GM06990 (cell line): Measurements from ENCODE around the gene ZNF771.

Experiments
- DNase-seq: peaks from one replicate; pipeline ENCODE4 v3.0.0-alpha.2; 2011; ENCODE audit not compliant: insufficient read length; ENCODE audit errors: extremely low read depth
- H3K27me3 ChIP-seq: replicated peaks from 2 replicates; pipeline ENCODE4 v1.6.0; 2011; ENCODE audit warnings: low read length; ENCODE audit not compliant: control insufficient read depth, insufficient read depth
- H3K36me3 ChIP-seq: 2 replicates; pipeline ENCODE4 v1.5.1; 2011; ENCODE audit warnings: low read length; ENCODE audit not compliant: control insufficient read depth, insufficient read depth
- H3K4me3 ChIP-seq: replicated peaks from 2 replicates; pipeline ENCODE4 v1.5.1; 2011; ENCODE audit warnings: low read depth, mild to moderate bottlenecking, control low read depth, low read length
- CTCF ChIP-seq: IDR thresholded peaks from 2 replicates; pipeline ENCODE4 v1.5.1; 2011; ENCODE audit warnings: low read length, control low read depth, mild to moderate bottlenecking, inconsistent platforms; ENCODE audit not compliant: insufficient read depth, poor library complexity, severe bottlenecking

The ZNF771 gene

GRCh38 chr16:30443631-30444030 is 36.2 kb downstream of the ZNF771 start:
- TF ChIP-seq CTCF = no peak
- Histone ChIP-seq H3K4me3 (no peak overlapping the region), H3K27me3 (no peaks in the 10 kb centered on the region), H3K36me3 (peaks cover 1% of the 10 kb centered on the region)
- DNase-seq = no peak

DNA sequence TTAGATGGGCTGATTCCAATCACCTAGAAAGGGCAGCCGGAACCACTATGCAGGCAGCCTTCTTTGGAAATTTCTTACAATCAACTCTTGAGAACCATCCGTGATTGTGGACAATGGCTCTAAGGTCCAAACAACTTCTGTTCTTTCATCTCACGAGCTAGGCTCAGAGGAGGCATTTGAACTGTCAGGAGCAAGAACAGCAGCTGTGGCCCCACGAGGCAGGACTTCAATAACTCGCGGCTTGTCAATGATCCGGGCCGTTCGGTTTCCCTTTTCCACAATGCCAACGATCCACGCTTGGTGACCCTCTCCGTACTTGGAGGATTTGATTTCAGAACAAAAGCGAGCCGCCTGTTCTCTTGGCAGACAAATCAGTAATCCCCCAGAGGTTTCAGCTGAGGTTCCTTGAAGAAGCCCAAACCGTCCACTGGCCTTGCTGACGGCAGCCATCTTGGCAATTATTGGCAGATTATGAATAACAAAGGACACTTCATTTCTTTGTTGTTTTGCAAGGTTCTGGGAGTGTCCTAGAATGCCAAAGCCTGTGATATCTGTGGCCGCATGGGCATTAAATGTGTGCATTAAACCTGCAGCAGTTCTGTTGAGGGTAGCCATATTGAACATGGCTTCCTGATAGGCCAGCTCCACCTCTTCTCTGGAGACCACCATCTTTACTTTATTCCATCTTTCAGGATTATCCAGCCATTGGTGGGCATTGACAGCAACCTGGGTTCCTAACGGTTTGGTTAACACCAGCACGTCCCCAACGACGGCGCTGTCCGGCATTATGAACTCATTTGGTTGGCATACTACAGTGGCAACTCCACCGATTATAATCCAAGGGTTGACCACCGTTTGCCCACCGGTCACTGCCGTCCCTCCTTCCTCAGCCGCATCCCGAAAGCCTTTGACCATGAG is 37.1 kb downstream of the ZNF771 start:
- TF ChIP-seq CTCF = no peak
- peak overlapping the region; percentile 92 for H3K4me3 ChIP-seq
- H3K27me3 ChIP-seq = no peaks in the 10 kb centered on the region
- H3K36me3 ChIP-seq = peaks cover 1% of the 10 kb centered on the region
- DNase-seq = no peak

GRCh38 chr16:30445149-30445407 is 37.7 kb downstream of the ZNF771 start:
- no peak for TF ChIP-seq CTCF
- DNase-seq = no peak
- H3K4me3 ChIP-seq = peak overlapping the region; percentile 92
- H3K27me3 ChIP-seq = no peaks in the 10 kb centered on the region
- H3K36me3 ChIP-seq = peaks cover 1% of the 10 kb centered on the region

- Histone ChIP-seq H3K36me3 (peaks cover 1% of the 10 kb centered on the region), H3K4me3 (peak within 1 kb of the TSS; percentile 92), H3K27me3 (no peaks in the 10 kb centered on the region)
- peak; percentile 44 for TF ChIP-seq CTCF
- DNase-seq = peak; percentile 93
Measured at GRCh38 chr16:30445408-30446202, 38.2 kb downstream of the ZNF771 start, which contains the start of gene SEPHS2. Gene SEPHS2 (minus strand): TSS chr16:30445874. CDS start chr16:30445727, 147 bp downstream.

- DNase-seq = no peak
- TF ChIP-seq CTCF = no peak
- H3K4me3 ChIP-seq = peak overlapping the region; percentile 92
- H3K27me3 ChIP-seq = no peaks in the 10 kb centered on the region
- peaks cover 1% of the 10 kb centered on the region for H3K36me3 ChIP-seq
Measured at GRCh38 chr16:30446203-30446595, 38.8 kb downstream of the ZNF771 start.
